Neural cell (in vitro differentiated cells): ENCODE data around the gene KRT36. TPM values are rescaled to one million over a fixed set of nuclear protein-coding genes. Genes with fewer than 3 reads are reported as not detected.

Source experiments
- H2AFZ ChIP-seq: fragments of 200-600, 300-800 bp; sonication (generic), shearing (Covaris generic); 2 replicates; pipeline ENCODE4 v1.6.0; 2014; ENCODE audit warnings: low read depth, mild to moderate bottlenecking, antibody characterized with exemption, low read length, moderate library complexity
- H3F3A ChIP-seq: fragments of 200-600 bp; shearing (Covaris generic); 2 replicates; pipeline ENCODE4 v1.6.1; 2016; ENCODE audit warnings: mild to moderate bottlenecking, moderate library complexity, mixed read lengths, antibody characterized with exemption, low read length; ENCODE audit not compliant: insufficient read depth, poor library complexity, severe bottlenecking
- H3K27ac ChIP-seq: fragments of 200-600, 300-800 bp; sonication (generic), shearing (Covaris generic); 2 replicates; pipeline ENCODE4 v1.5.1; 2014; ENCODE audit warnings: mild to moderate bottlenecking, low read length, moderate library complexity
- H3K27me3 ChIP-seq: fragments of 300-800, 200-600 bp; sonication (generic), shearing (Covaris generic); 2 replicates; pipeline ENCODE4 v1.6.0; 2014; ENCODE audit warnings: mild to moderate bottlenecking, low read depth, low read length, moderate library complexity; ENCODE audit not compliant: insufficient read depth
- H3K36me3 ChIP-seq: fragments of 300-800, 200-600 bp; sonication (generic), shearing (Covaris generic); 2 replicates; pipeline ENCODE4 v1.5.1; 2014; ENCODE audit warnings: mild to moderate bottlenecking, antibody characterized with exemption, low read length, moderate library complexity; ENCODE audit not compliant: insufficient read depth
- H3K4me2 ChIP-seq: fragments of 300-800, 200-600 bp; sonication (generic), shearing (Covaris generic); 2 replicates; pipeline ENCODE4 v1.6.0; 2014; ENCODE audit warnings: mild to moderate bottlenecking, low read length
- H3K4me3 ChIP-seq: fragments of 300-800, 200-600 bp; sonication (generic), shearing (Covaris generic); 2 replicates; pipeline ENCODE4 v1.5.1; 2014; ENCODE audit warnings: mild to moderate bottlenecking, low read length, moderate library complexity
- H3K79me2 ChIP-seq: fragments of 200-600 bp; shearing (Covaris generic); replicated peaks from 2 replicates; pipeline ENCODE4 v1.6.0; 2014; ENCODE audit warnings: mild to moderate bottlenecking, low read length, moderate library complexity; ENCODE audit not compliant: insufficient read depth
- H3K9ac ChIP-seq: fragments of 300-800, 200-600 bp; sonication (generic), shearing (Covaris generic); 2 replicates; pipeline ENCODE4 v1.6.1; 2016; ENCODE audit warnings: mild to moderate bottlenecking, low read length, mixed read lengths
- H3K9me2 ChIP-seq: fragments of 200-600 bp; shearing (Covaris generic); 2 replicates; pipeline ENCODE4 v1.6.1; 2016; ENCODE audit warnings: mild to moderate bottlenecking, low read length, mixed read lengths; ENCODE audit not compliant: insufficient read depth
- H3K9me3 ChIP-seq: fragments of 200-600, 300-800 bp; sonication (generic), shearing (Covaris generic); 2 replicates; pipeline ENCODE4 v1.6.1; 2016; ENCODE audit warnings: mild to moderate bottlenecking, mixed run types, low read length, moderate library complexity, mixed read lengths
- H4K20me1 ChIP-seq: fragments of 200-600 bp; shearing (Covaris generic); 2 replicates; pipeline ENCODE4 v1.6.1; 2016; ENCODE audit warnings: mild to moderate bottlenecking, mixed run types; ENCODE audit not compliant: insufficient read depth
- CTCF ChIP-seq: fragments of 450-650 bp; IDR thresholded peaks from 2 replicates; pipeline ENCODE4 v1.5.1; 2014; ENCODE audit warnings: antibody characterized with exemption, mild to moderate bottlenecking, moderate library complexity; ENCODE audit not compliant: poor library complexity, severe bottlenecking
- EP300 ChIP-seq: fragments of 450-650 bp; conservative IDR thresholded peaks from 2 replicates; pipeline ENCODE4 v1.6.1; 2014; ENCODE audit warnings: antibody characterized with exemption, mild to moderate bottlenecking, moderate library complexity; ENCODE audit not compliant: poor library complexity, severe bottlenecking
- EZH2 ChIP-seq: fragments of 200-600, 300-800 bp; shearing (Covaris generic), sonication (generic); IDR thresholded peaks from 2 replicates; pipeline ENCODE4 v1.6.1; 2014; ENCODE audit warnings: antibody characterized with exemption, low read length, borderline replicate concordance, mild to moderate bottlenecking; ENCODE audit not compliant: insufficient read depth, poor library complexity, severe bottlenecking
- MXI1 ChIP-seq: fragments of 450-650 bp; conservative IDR thresholded peaks from 2 replicates; pipeline ENCODE4 v1.6.1; 2014; ENCODE audit warnings: antibody characterized with exemption, mild to moderate bottlenecking; ENCODE audit not compliant: poor library complexity, severe bottlenecking
- POLR2AphosphoS5 ChIP-seq: IDR thresholded peaks from 2 replicates; pipeline ENCODE4 v1.6.1; 2012
- RAD21 ChIP-seq: fragments of 450-650 bp; conservative IDR thresholded peaks from 2 replicates; pipeline ENCODE4 v1.6.1; 2014; ENCODE audit warnings: antibody characterized with exemption, mild to moderate bottlenecking, moderate library complexity
- REST ChIP-seq: IDR thresholded peaks from 2 replicates; pipeline ENCODE4 v1.6.1; 2012; ENCODE audit warnings: borderline replicate concordance
- SMC3 ChIP-seq: fragments of 450-650 bp; conservative IDR thresholded peaks from 2 replicates; pipeline ENCODE4 v1.6.1; 2014; ENCODE audit warnings: antibody characterized with exemption, mild to moderate bottlenecking, moderate library complexity; ENCODE audit not compliant: poor library complexity
- TAF1 ChIP-seq: IDR thresholded peaks from 2 replicates; pipeline ENCODE4 v1.6.1; 2012; ENCODE audit warnings: low read depth
- polyA minus RNA-seq: library from RNA; depleted of rRNA, polyadenylated mRNA; stranded (reverse); fragments of >200 nt; gene quantifications from 2 replicates; pipeline ENCODE4 v1.2.3, GENCODE V29; 2014
- polyA plus RNA-seq: library from polyadenylated mRNA; depleted of rRNA; stranded (reverse); fragments of >200 nt; gene quantifications from 2 replicates; pipeline ENCODE4 v1.2.3, GENCODE V29; 2014

KRT36 gene
- polyA plus RNA-seq: not detected in 2 replicates
- not detected in 2 replicates for polyA minus RNA-seq

- H2AFZ ChIP-seq: no peak within 1 kb of the TSS
- H3K36me3 ChIP-seq: no peaks in the 10 kb centered on the region
- no peak within 1 kb of the TSS for H3K27ac ChIP-seq
- H3K9me2 ChIP-seq: no peaks in the 10 kb centered on the region
- no peaks in the 10 kb centered on the region for H3F3A ChIP-seq
- no peaks in the 10 kb centered on the region for H3K27me3 ChIP-seq
- H3K4me3 ChIP-seq: no peak within 1 kb of the TSS
- no peaks in the 10 kb centered on the region for H3K79me2 ChIP-seq
- H3K9ac ChIP-seq: no peak within 1 kb of the TSS
- TF ChIP-seq EP300 (no peak), MXI1 (no peak), SMC3 (no peak), EZH2 (no peak), POLR2AphosphoS5 (no peak), REST (no peak), TAF1 (no peak), CTCF (no peak), RAD21 (no peak)
- H3K9me3 ChIP-seq: no peaks in the 10 kb centered on the region
- H3K4me2 ChIP-seq: no peak within 1 kb of the TSS
- no peaks in the 10 kb centered on the region for H4K20me1 ChIP-seq
Observed at GRCh38 chr17:41489531-41489930, at the start of gene KRT36. KRT36 (minus strand) TSS chr17:41489910; CDS start chr17:41489864, 46 bp downstream.

GRCh38 chr17:41539071-41539492, 49.4 kb upstream of the KRT36 start:
- Histone ChIP-seq H3K9me2 (no peaks in the 10 kb centered on the region), H4K20me1 (no peaks in the 10 kb centered on the region), H3K27ac (no peak overlapping the region), H3F3A (no peaks in the 10 kb centered on the region), H3K79me2 (no peaks in the 10 kb centered on the region), H2AFZ (no peak overlapping the region), H3K9me3 (no peaks in the 10 kb centered on the region), H3K4me2 (no peak overlapping the region), H3K36me3 (no peaks in the 10 kb centered on the region), H3K9ac (no peak overlapping the region), H3K4me3 (no peak overlapping the region), H3K27me3 (no peaks in the 10 kb centered on the region)
- no peak for TF ChIP-seq TAF1
- TF ChIP-seq CTCF: no peak
- TF ChIP-seq RAD21: no peak
- TF ChIP-seq POLR2AphosphoS5: no peak
